HepG2 (cell line): ENCODE measurements around the gene CD7. TPM values are rescaled to one million over a fixed set of nuclear protein-coding genes. Genes with fewer than 3 reads are reported as not detected.

Source experiments
- MAX ChIP-seq: IDR thresholded peaks from 2 replicates; pipeline ENCODE4 v1.6.1; 2012; ENCODE audit warnings: inconsistent platforms
- NCOR1 ChIP-seq: fragments of 200-600 bp; sonication (generic); IDR thresholded peaks from 2 replicates; pipeline ENCODE4 v1.7.0; 2017; ENCODE audit warnings: antibody characterized with exemption, low read length, borderline replicate concordance
- SNAI1 ChIP-seq: sonication (generic); formaldehyde crosslinking; IDR thresholded peaks from 2 replicates; pipeline ENCODE4 v1.5.0; 2020; ENCODE audit warnings: mild to moderate bottlenecking, missing genetic modification reagents, borderline replicate concordance
- ZBTB44 ChIP-seq: sonication (generic); formaldehyde crosslinking; IDR thresholded peaks from 2 replicates; pipeline ENCODE4 v1.4.0; 2020; ENCODE audit warnings: missing genetic modification reagents
- ZFP41 ChIP-seq: sonication (generic); formaldehyde crosslinking; IDR thresholded peaks from 2 replicates; pipeline ENCODE4 v1.4.0; 2020; ENCODE audit warnings: mild to moderate bottlenecking, missing genetic modification reagents, borderline replicate concordance
- ZNF343 ChIP-seq: sonication (generic); formaldehyde crosslinking; IDR thresholded peaks from 2 replicates; pipeline ENCODE4 v1.4.0; 2020; ENCODE audit warnings: mild to moderate bottlenecking, missing genetic modification reagents
- ZNF407 ChIP-seq: sonication (generic); formaldehyde crosslinking; IDR thresholded peaks from one replicate; pipeline ENCODE4 v1.5.1; 2020; ENCODE audit warnings: mild to moderate bottlenecking, missing genetic modification reagents; ENCODE audit errors: not compliant biosample characterization
- polyA plus RNA-seq, 8 experiments: library from polyadenylated mRNA; depleted of rRNA in 3 of 8; stranded (reverse) in 7 of 8; unstranded in 1 of 8; fragments of >200 nt; fragmentation: Illumina TruSeq in 4 of 8; extraction: Trizol in 4 of 8; gene quantifications; 2 replicates each; pipeline versions ENCODE4 v1.2.1 to v1.2.3, GENCODE V29; 2011 to 2016; ENCODE audit warnings: low read depth in 4 of 8, missing spikeins in 1 of 8, mixed read lengths in 1 of 8; ENCODE audit not compliant: insufficient read depth in 1 of 8
- total RNA-seq, 5 experiments: library from RNA; depleted of rRNA; stranded (reverse); fragments of >200 nt; fragmentation: Illumina TruSeq; extraction: Trizol; gene quantifications; 2 replicates each; pipeline ENCODE4 v1.2.3, GENCODE V29; 2016; ENCODE audit warnings: low read depth in 1 of 5

The CD7 gene
- total and polyA plus RNA-seq, 2 of the 13 experiments (the other 11 are each of a cell fraction or from before 2014, with no cell fraction given), result 67.6 to 76.4 TPM

GRCh38 chr17:82315703-82316358 is 1.6 kb downstream of the CD7 start (continued):
- 0 out of 2 replicates have a peak, but pooled peaks have one; percentile 4 for TF ChIP-seq MAX
- no peak for TF ChIP-seq ZBTB44 (CRISPR knock-in tag)
- 0 out of 2 replicates have a peak, but pooled peaks have one; percentile 35 for TF ChIP-seq ZNF343
- TF ChIP-seq ZNF407, result peak; percentile 50
- TF ChIP-seq SNAI1 (CRISPR knock-in tag), result 0 out of 2 replicates have a peak, but pooled peaks have one; percentile 52
- no peak for TF ChIP-seq NCOR1
- no peak for TF ChIP-seq ZFP41 (CRISPR knock-in tag)
- TF ChIP-seq, all 625 proteins: peak for 40
